Ovary (tissue), 9 donors: ENCODE data around the gene CYP2C9. TPM values are rescaled to one million over a fixed set of nuclear protein-coding genes. Genes with fewer than 3 reads are reported as not detected.

Source experiments
- DNase-seq, 5 donors: peaks; one replicate each; pipeline ENCODE4 v3.0.0-alpha.2; 2019 to 2020
- H3K27ac ChIP-seq, 2 donors: fragments of 200-600 bp; one replicate each; pipeline versions ENCODE4 v1.5.1 to v1.8.0; 2019 to 2022
- H3K27me3 ChIP-seq: fragments of 200-600 bp; one replicate; pipeline ENCODE4 v1.8.0; 2022
- H3K36me3 ChIP-seq: fragments of 200-600 bp; sonication (generic); one replicate; pipeline ENCODE4 v1.5.1; 2019
- H3K4me1 ChIP-seq: one replicate; pipeline ENCODE4 v1.8.1; 2013; ENCODE audit warnings: mild to moderate bottlenecking, moderate library complexity; ENCODE audit not compliant: insufficient read depth
- H3K4me3 ChIP-seq: fragments of 200-600 bp; sonication (generic); one replicate; pipeline ENCODE4 v1.5.1; 2017
- H3K9me3 ChIP-seq, 2 donors: fragments of 200-600 bp in 1 of 2; sonication (generic) in 1 of 2; one replicate each; pipeline versions ENCODE4 v1.5.1 to v1.8.1; 2013 to 2019; ENCODE audit warnings: mild to moderate bottlenecking in 1 of 2, moderate library complexity in 1 of 2
- EP300 ChIP-seq: sonication (generic); formaldehyde crosslinking; IDR thresholded peaks from one replicate; pipeline ENCODE4 v1.6.1; 2017; ENCODE audit warnings: antibody characterized with exemption
- POLR2A ChIP-seq: fragments of 450-650 bp; IDR thresholded peaks from one replicate; pipeline ENCODE4 v1.6.1; 2017; ENCODE audit warnings: antibody characterized with exemption, mild to moderate bottlenecking, moderate library complexity
- WGBS, 3 donors: extraction: QIAGEN DNeasy Blood & Tissue Kit in 1 of 3; methylation state at CpG; one replicate each; pipeline versions ENCODE4 v1.1.5 to v1.1.7; 2013 to 2017; 5-methylcytosine and 5-hydroxymethylcytosine counted together
- intact Hi-C, 4 donors: fragments of 100-400 bp; cut with DNase I; formaldehyde crosslinking; loops; one replicate each; pipeline versions ENCODE4 v1.11.0 to v1.15.1; 2022 to 2023
- polyA plus RNA-seq, 2 donors: library from polyadenylated mRNA; stranded (reverse); fragments of 200-250 nt in 1 of 2; fragments of 350-450 nt in 1 of 2; fragmentation: Illumina TruSeq in 1 of 2; extraction: RNeasy Lipid Tissue Mini Kit (QIAGEN cat#74804) in 1 of 2; gene quantifications; one replicate each; pipeline ENCODE4 v1.2.3, GENCODE V29; 2013 to 2014
- total RNA-seq, 7 donors: library from RNA; depleted of rRNA in 2 of 7; stranded (reverse); fragments of >200 nt in 2 of 7; fragmentation: NEBNext Ultra II Directional in 3 of 7; extraction: Animal tissue kit (Norgen Biotek cat#: 25700) in 3 of 7; gene quantifications; one replicate each; pipeline versions ENCODE4 v1.1.0 to v1.2.4, GENCODE V29; 2016 to 2023
- TF ChIP-seq, protein P1 (sequence below), 3 donors: fragments of 450-650 bp in 2 of 3; fragments of 200-600 bp in 1 of 3; IDR thresholded peaks; one replicate each; pipeline versions ENCODE4 v1.5.1 to v1.8.0; 2016 to 2022; ENCODE audit warnings: antibody characterized with exemption in 3 of 3, mild to moderate bottlenecking in 1 of 3
- donor health status: DM: no; HTN: no; CAD: no; lungs with moderate emphysema.
- donor health status: DM: no; HTN: no; CAD: no.
- donor health status: Bipolar disorder and iron deficiency.
- donor health status: DM: yes; HTN: yes; CAD: no.
- donor health status: DM: no; HTN: no; CAD: no.
- donor health status: DM: yes; HTN: yes; CAD: no.

Gene CYP2C9
- total and polyA plus RNA-seq, 9 donors = 0.20 to 2.3 (median 0.51) TPM; not detected in 5

GRCh38 chr10:94963901-94964300, 25.4 kb downstream of the CYP2C9 start:
- no peak for DNase-seq
- TF ChIP-seq POLR2A = no peak
- TF ChIP-seq, protein P1, sequence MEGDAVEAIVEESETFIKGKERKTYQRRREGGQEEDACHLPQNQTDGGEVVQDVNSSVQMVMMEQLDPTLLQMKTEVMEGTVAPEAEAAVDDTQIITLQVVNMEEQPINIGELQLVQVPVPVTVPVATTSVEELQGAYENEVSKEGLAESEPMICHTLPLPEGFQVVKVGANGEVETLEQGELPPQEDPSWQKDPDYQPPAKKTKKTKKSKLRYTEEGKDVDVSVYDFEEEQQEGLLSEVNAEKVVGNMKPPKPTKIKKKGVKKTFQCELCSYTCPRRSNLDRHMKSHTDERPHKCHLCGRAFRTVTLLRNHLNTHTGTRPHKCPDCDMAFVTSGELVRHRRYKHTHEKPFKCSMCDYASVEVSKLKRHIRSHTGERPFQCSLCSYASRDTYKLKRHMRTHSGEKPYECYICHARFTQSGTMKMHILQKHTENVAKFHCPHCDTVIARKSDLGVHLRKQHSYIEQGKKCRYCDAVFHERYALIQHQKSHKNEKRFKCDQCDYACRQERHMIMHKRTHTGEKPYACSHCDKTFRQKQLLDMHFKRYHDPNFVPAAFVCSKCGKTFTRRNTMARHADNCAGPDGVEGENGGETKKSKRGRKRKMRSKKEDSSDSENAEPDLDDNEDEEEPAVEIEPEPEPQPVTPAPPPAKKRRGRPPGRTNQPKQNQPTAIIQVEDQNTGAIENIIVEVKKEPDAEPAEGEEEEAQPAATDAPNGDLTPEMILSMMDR (IDR thresholded peaks at IDR 0.05) = no peak
- no peak for TF ChIP-seq EP300
- no peak overlapping the region for H3K4me3 ChIP-seq
- H3K27ac ChIP-seq = no peak overlapping the region
- H3K9me3 ChIP-seq = no peaks in the 10 kb centered on the region
- no peaks in the 10 kb centered on the region for H3K4me1 ChIP-seq
- 8 to 24% (median 18%) methylated on average over 1 of the region's 1 CpG for WGBS, 3 donors
- intact Hi-C loops = no loop called here
- no peaks in the 10 kb centered on the region for H3K27me3 ChIP-seq
- H3K36me3 ChIP-seq = no peaks in the 10 kb centered on the region

DNA sequence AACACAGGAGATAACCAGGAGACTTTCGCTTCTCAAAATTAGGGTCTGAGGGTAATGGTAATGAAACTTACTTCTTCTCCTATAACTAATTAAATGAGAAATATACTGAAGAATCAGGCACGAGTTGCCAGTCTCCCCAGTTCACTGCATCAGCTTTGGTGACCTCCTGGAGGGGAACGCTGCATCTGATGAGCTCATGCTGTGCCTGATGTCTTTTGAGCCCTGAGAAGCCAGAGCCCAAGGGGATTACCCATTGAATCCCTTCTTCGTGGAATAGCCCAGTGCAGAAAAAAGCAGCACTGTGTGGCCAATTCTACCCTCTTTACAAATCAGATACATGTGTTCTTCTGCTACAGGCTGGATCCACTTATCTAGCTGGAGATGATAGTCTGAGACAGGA, 45.1 kb downstream of the CYP2C9 start:
- TF ChIP-seq EP300 (no peak), POLR2A (no peak)
- TF ChIP-seq, protein P1 (IDR thresholded peaks at IDR 0.05) = no peak

DNA sequence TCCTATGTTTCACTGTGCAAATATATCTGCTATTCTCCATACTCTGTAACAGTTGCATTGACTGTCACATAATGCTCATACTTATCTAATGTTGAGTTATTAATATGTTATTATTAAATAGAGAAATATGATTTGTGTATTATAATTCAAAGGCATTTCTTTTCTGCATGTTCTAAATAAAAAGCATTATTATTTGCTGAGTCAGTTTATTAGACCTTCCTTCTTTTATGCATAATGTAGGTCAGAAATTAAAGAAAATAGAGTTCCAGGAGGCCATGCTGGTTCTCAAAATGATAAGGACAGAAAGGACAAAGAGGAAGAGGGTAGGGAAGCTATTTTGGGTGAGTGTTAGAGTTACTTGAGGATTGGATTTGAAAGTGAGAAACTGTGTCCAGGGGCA, 50.7 kb downstream of the CYP2C9 start:
- Histone ChIP-seq H3K27ac (no peak overlapping the region), H3K4me3 (no peak overlapping the region), H3K4me1 (no peaks in the 10 kb centered on the region), H3K9me3 (no peaks in the 10 kb centered on the region), H3K36me3 (no peaks in the 10 kb centered on the region), H3K27me3 (no peaks in the 10 kb centered on the region)
- DNase-seq = no peak
- no peak for TF ChIP-seq POLR2A
- TF ChIP-seq EP300 = no peak
- TF ChIP-seq, protein P1 (IDR thresholded peaks at IDR 0.05) = no peak
- intact Hi-C loops = no loop called here

More for the DNA sequence above, 45.1 kb downstream of the CYP2C9 start:
- Histone ChIP-seq H3K27ac (no peak overlapping the region), H3K36me3 (no peaks in the 10 kb centered on the region), H3K9me3 (no peaks in the 10 kb centered on the region), H3K4me3 (no peak overlapping the region), H3K4me1 (no peaks in the 10 kb centered on the region), H3K27me3 (no peaks in the 10 kb centered on the region)
- intact Hi-C loops = no loop called here
- 38 to 49% (median 44%) methylated on average over 4 of the region's 4 CpGs for WGBS, 3 donors
- DNase-seq = no peak

- WGBS, 3 donors = 90 to 95% (median 90%) methylated on average over 1 of the region's 1 CpG
- Histone ChIP-seq H3K9me3 (no peaks in the 10 kb centered on the region), H3K36me3 (no peaks in the 10 kb centered on the region), H3K4me1 (no peaks in the 10 kb centered on the region), H3K27me3 (no peaks in the 10 kb centered on the region), H3K4me3 (no peak overlapping the region), H3K27ac (no peak overlapping the region)
- no peak for DNase-seq
- TF ChIP-seq EP300 (no peak), POLR2A (no peak)
- TF ChIP-seq, protein P1 (IDR thresholded peaks at IDR 0.05) = no peak
- intact Hi-C loops = no loop called here
These were observed 52.9 kb downstream of the CYP2C9 start for GRCh38 chr10:94991243-94991888.
